NB4 (cell line): ENCODE measurements around the gene PAF1.

Experiments
- CTCF ChIP-seq: IDR thresholded peaks from one replicate; pipeline ENCODE4 v1.5.1; 2012; ENCODE audit warnings: low read depth, low read length
- POLR2A ChIP-seq: IDR thresholded peaks from 2 replicates; pipeline ENCODE4 v1.6.1; 2011; ENCODE audit warnings: mild to moderate bottlenecking; ENCODE audit not compliant: insufficient read length; ENCODE audit errors: extremely low read depth

GRCh38 chr19:39352381-39353255, 38.3 kb downstream of the PAF1 start:
- TF ChIP-seq CTCF (no peak), POLR2A (no peak)
